Measurements from ENCODE around the gene SMAD3.

DNA sequence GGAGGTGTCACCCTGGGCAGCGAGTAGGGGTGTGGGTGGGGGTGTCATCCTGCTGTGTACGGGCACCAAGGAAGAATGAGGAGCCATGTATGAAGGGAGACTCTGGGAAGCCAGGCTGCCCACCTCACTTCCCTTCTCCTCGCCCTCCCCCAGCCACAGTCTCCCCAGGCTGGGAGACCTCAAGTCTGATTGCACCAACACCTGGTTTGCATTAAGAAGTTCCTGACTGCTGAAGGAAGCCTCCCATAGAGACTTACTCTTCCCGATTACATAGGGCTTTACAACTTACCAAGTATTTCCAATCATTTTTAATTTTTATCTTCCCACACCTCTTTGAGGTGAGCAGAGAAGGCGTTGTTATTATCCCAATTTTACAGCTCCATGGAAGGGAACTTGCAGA lies 29.5 kb upstream of the SMAD3 start:
- TF ChIP-seq, protein P1, sequence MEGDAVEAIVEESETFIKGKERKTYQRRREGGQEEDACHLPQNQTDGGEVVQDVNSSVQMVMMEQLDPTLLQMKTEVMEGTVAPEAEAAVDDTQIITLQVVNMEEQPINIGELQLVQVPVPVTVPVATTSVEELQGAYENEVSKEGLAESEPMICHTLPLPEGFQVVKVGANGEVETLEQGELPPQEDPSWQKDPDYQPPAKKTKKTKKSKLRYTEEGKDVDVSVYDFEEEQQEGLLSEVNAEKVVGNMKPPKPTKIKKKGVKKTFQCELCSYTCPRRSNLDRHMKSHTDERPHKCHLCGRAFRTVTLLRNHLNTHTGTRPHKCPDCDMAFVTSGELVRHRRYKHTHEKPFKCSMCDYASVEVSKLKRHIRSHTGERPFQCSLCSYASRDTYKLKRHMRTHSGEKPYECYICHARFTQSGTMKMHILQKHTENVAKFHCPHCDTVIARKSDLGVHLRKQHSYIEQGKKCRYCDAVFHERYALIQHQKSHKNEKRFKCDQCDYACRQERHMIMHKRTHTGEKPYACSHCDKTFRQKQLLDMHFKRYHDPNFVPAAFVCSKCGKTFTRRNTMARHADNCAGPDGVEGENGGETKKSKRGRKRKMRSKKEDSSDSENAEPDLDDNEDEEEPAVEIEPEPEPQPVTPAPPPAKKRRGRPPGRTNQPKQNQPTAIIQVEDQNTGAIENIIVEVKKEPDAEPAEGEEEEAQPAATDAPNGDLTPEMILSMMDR (conservative IDR thresholded peaks at IDR 0.05; ENCODE audit: low read length), result no peak
- no peak for TF ChIP-seq EZH2phosphoT487 (IDR thresholded peaks at IDR 0.05; ENCODE audit: borderline replicate concordance, low read depth, low read length)
